GM03348 (cell line): Measurements from ENCODE around the gene NAGS.
A peak's percentile ranks its signal among the peaks of the same experiment; 100 is the strongest.
"Not testable (repeated sequence)": the region's sequence is repeated elsewhere in the genome, so short reads cannot be mapped to it uniquely, and the experiment has no call there.

Source experiments
- DNase-seq: peaks from one replicate; pipeline ENCODE4 v3.0.0; 2012; ENCODE audit warnings: low spot score

The NAGS gene

GRCh38 chr17:44043272-44043696 is 38.9 kb downstream of the NAGS start:
- peak; percentile 16 for DNase-seq

GRCh38 chr17:44044071-44044470 is 39.6 kb downstream of the NAGS start:
- DNase-seq = peak; percentile 72

- DNase-seq = no peak
These were observed 41.1 kb downstream of the NAGS start for GRCh38 chr17:44045486-44045885.

GRCh38 chr17:44046893-44047292 is 42.5 kb downstream of the NAGS start:
- not testable (repeated sequence) for DNase-seq

GRCh38 chr17:44049294-44050060 is 45.1 kb downstream of the NAGS start:
- no peak for DNase-seq

- no peak for DNase-seq
These were observed 48.9 kb downstream of the NAGS start for GRCh38 chr17:44053125-44053872.
